K562 (cell line): ENCODE data around the gene MEIOB. TPM values are rescaled to one million over a fixed set of nuclear protein-coding genes. Genes with fewer than 3 reads are reported as not detected.

Experiments used
- ATAC-seq: fragments of 200-7000 bp; cut with Tn5 transposase; 3 replicates; pipeline ENCODE4 v1.9.1; 2020; ENCODE audit warnings: moderate library complexity
- BruUV-seq: library from RNA; stranded (reverse); fragments of 400-500 nt; replicated peaks from 2 replicates; lab custom pipeline; 2021; lab: Mats Ljungman, UMichigan
- CTCF ChIA-PET: fragments of 300-600 bp; formaldehyde crosslinking; extraction: SDS; loops from one replicate; lab custom pipeline; 2021; ENCODE audit warnings: low intra/inter-chr PET ratio; lab: Yijun Ruan, JAX
- POLR2A ChIA-PET: fragments of 300-600, 350-650 bp; sonication (Branson Sonifier 250); formaldehyde crosslinking; extraction: SDS; loops from one replicate; lab custom pipeline; 2021; ENCODE audit warnings: antibody characterized with exemption, inconsistent platforms; lab: Yijun Ruan, JAX
- DNase-seq, 4 experiments: peaks; one replicate each; pipeline versions ENCODE4 v3.0.0 to v3.0.0-alpha.2; 2011 to 2018; ENCODE audit warnings: low spot score in 3 of 4, mixed read lengths in 3 of 4; ENCODE audit errors: extremely low read depth in 1 of 4
- FAIRE-seq: peaks from 2 replicates; lab custom pipeline; 2011; peaks lifted over from hg19 to GRCh38; lab: Jason Lieb, UNC
- H2AFZ ChIP-seq: 2 replicates; pipeline ENCODE4 v1.6.0; 2011; ENCODE audit warnings: low read depth, low read length, control low read depth, inconsistent platforms
- H3K27ac ChIP-seq: fragments of 200-600 bp; 3 replicates; pipeline ENCODE4 v1.8.0; 2011; ENCODE audit warnings: low read depth, mild to moderate bottlenecking, control low read depth, inconsistent platforms, low read length, moderate library complexity, mixed read lengths; ENCODE audit errors: extremely low read depth
- H3K27me3 ChIP-seq, 2 experiments: fragments of 300-600 bp in 1 of 2; 2 replicates in 1 of 2; 3 replicates in 1 of 2; pipeline versions ENCODE4 v1.6.0 to v1.8.0; 2011; ENCODE audit warnings: inconsistent platforms in 2 of 2, low read length in 2 of 2, mild to moderate bottlenecking in 1 of 2, mixed read lengths in 1 of 2, moderate library complexity in 1 of 2; ENCODE audit not compliant: control insufficient read depth in 2 of 2, insufficient read depth in 2 of 2
- H3K36me3 ChIP-seq: fragments of 300-600 bp; 3 replicates; pipeline ENCODE4 v1.8.0; 2011; ENCODE audit warnings: mild to moderate bottlenecking, low read length, inconsistent platforms; ENCODE audit not compliant: control insufficient read depth, insufficient read depth
- H3K4me1 ChIP-seq, 2 experiments: fragments of 200-600 bp in 1 of 2; replicated peaks in 1 of 2; 2 replicates in 1 of 2; 3 replicates in 1 of 2; pipeline versions ENCODE4 v1.5.1 to v1.8.0; 2011; ENCODE audit warnings: inconsistent platforms in 2 of 2, low read length in 2 of 2, mild to moderate bottlenecking in 1 of 2, mixed read lengths in 1 of 2, moderate library complexity in 1 of 2; ENCODE audit not compliant: control insufficient read depth in 2 of 2, insufficient read depth in 2 of 2
- H3K4me2 ChIP-seq: 2 replicates; pipeline ENCODE4 v1.6.1; 2011; ENCODE audit warnings: low read length, control low read depth, inconsistent platforms, mixed read lengths; ENCODE audit not compliant: insufficient read depth
- H3K4me3 ChIP-seq: fragments of 200-600 bp; sonication (generic), shearing (Covaris generic); 2 replicates; pipeline ENCODE4 v1.5.1; 2016; ENCODE audit warnings: control low read depth, inconsistent platforms
- H3K79me2 ChIP-seq: fragments of 200-600 bp; 3 replicates; pipeline ENCODE4 v1.8.0; 2011; ENCODE audit warnings: low read length, inconsistent platforms; ENCODE audit not compliant: control insufficient read depth, insufficient read depth
- H3K9ac ChIP-seq, 2 experiments: 2 replicates each; pipeline versions ENCODE4 v1.6.0 to v1.6.1; 2011; ENCODE audit warnings: low read depth in 2 of 2, low read length in 2 of 2, control low read depth in 1 of 2, inconsistent platforms in 1 of 2, mild to moderate bottlenecking in 1 of 2, mixed read lengths in 1 of 2; ENCODE audit not compliant: insufficient read depth in 1 of 2
- H3K9me1 ChIP-seq: one replicate; pipeline ENCODE4 v1.6.0; 2011; ENCODE audit warnings: inconsistent platforms, mild to moderate bottlenecking, low read length, moderate library complexity; ENCODE audit not compliant: control insufficient read depth, insufficient read depth
- H3K9me3 ChIP-seq: replicated peaks from 2 replicates; pipeline ENCODE4 v1.5.1; 2011; ENCODE audit warnings: low read depth, low read length, inconsistent platforms; ENCODE audit not compliant: control insufficient read depth, insufficient read depth
- H4K20me1 ChIP-seq: replicated peaks from 2 replicates; pipeline ENCODE4 v1.6.1; 2011; ENCODE audit warnings: low read length, inconsistent platforms, mixed read lengths; ENCODE audit not compliant: control insufficient read depth, insufficient read depth
- CREM ChIP-seq: IDR thresholded peaks from 2 replicates; pipeline ENCODE4 v1.6.1; 2014; ENCODE audit warnings: antibody characterized with exemption, low read depth
- CTCF ChIP-seq, 3 experiments: IDR thresholded peaks in 2 of 3; conservative IDR thresholded peaks in 1 of 3; 2 replicates each; pipeline ENCODE4 v1.5.1; 2011 to 2012; ENCODE audit warnings: low read length in 3 of 3, mild to moderate bottlenecking in 3 of 3, control low read depth in 2 of 3, improper control_type of control experiment in 1 of 3, inconsistent platforms in 1 of 3, low read depth in 1 of 3, mixed read lengths in 1 of 3, moderate library complexity in 1 of 3; ENCODE audit not compliant: insufficient read depth in 2 of 3
- ETV5 ChIP-seq: sonication (generic); formaldehyde crosslinking; IDR thresholded peaks from 2 replicates; pipeline ENCODE4 v1.4.0; 2020; ENCODE audit warnings: low read depth, mild to moderate bottlenecking, missing genetic modification reagents
- MYNN ChIP-seq, 2 experiments: sonication (generic); formaldehyde crosslinking in 1 of 2; IDR thresholded peaks; 2 replicates each; pipeline versions ENCODE4 v1.5.0 to v1.6.1; 2016 to 2020; ENCODE audit warnings: antibody characterized with exemption in 1 of 2, missing genetic modification reagents in 1 of 2
- NCOA1 ChIP-seq: fragments of 450-650 bp; IDR thresholded peaks from 2 replicates; pipeline ENCODE4 v1.6.1; 2016; ENCODE audit warnings: low read depth
- NRF1 ChIP-seq, 2 experiments: fragments of 450-650 bp; IDR thresholded peaks in 1 of 2; conservative IDR thresholded peaks in 1 of 2; 2 replicates each; pipeline ENCODE4 v1.6.1; 2014; ENCODE audit warnings: mild to moderate bottlenecking in 2 of 2
- RAD21 ChIP-seq, 2 experiments: fragments of 250-450 bp in 1 of 2; fragments of 450-650 bp in 1 of 2; sonication (Bioruptor Pico) in 1 of 2; formaldehyde crosslinking in 1 of 2; IDR thresholded peaks in 1 of 2; conservative IDR thresholded peaks in 1 of 2; 2 replicates each; pipeline versions ENCODE4 v1.4.0 to v1.8.0; 2020 to 2022; ENCODE audit warnings: mild to moderate bottlenecking in 2 of 2, moderate library complexity in 1 of 2
- RBBP5 ChIP-seq: fragments of 200-600 bp; sonication (generic); IDR thresholded peaks from 2 replicates; pipeline ENCODE4 v1.6.1; 2012; ENCODE audit warnings: borderline replicate concordance, mild to moderate bottlenecking, low read length, control low read depth, inconsistent platforms; ENCODE audit not compliant: insufficient read depth, poor library complexity, severe bottlenecking
- RFX1 ChIP-seq: fragments of 450-650 bp; IDR thresholded peaks from 2 replicates; pipeline ENCODE4 v1.6.1; 2016; ENCODE audit warnings: mild to moderate bottlenecking, moderate library complexity
- SMC3 ChIP-seq: conservative IDR thresholded peaks from 2 replicates; pipeline ENCODE4 v1.6.1; 2011; ENCODE audit warnings: low read depth, low read length, improper control_type of control experiment; ENCODE audit not compliant: insufficient read depth
- TFE3 ChIP-seq: fragments of 450-650 bp; formaldehyde crosslinking; IDR thresholded peaks from 2 replicates; pipeline ENCODE4 v1.4.0; 2020; ENCODE audit warnings: mild to moderate bottlenecking, mixed read lengths
- ZBTB1 ChIP-seq: sonication (generic); formaldehyde crosslinking; IDR thresholded peaks from 2 replicates; pipeline ENCODE4 v1.8.1; 2023; ENCODE audit warnings: missing genetic modification reagents, low read depth, mild to moderate bottlenecking, borderline replicate concordance
- WGBS: fragments of 100-300 bp; shearing (Covaris generic); methylation state at CpG from one replicate; pipeline ENCODE4 v1.1.6; 2016; ENCODE audit warnings: low coverage, mixed read lengths; ENCODE audit not compliant: insufficient coverage; ENCODE audit errors: missing lambda C conversion rate; 5-methylcytosine and 5-hydroxymethylcytosine counted together
- in situ Hi-C: fragments of 300-500 bp; cut with MboI; formaldehyde crosslinking; loops from 4 replicates; pipeline ENCODE4 v1.15.0; 2018; ENCODE audit warnings: inconsistent platforms, mixed read lengths
- intact Hi-C: fragments of 100-400 bp; cut with micrococcal nuclease; formaldehyde crosslinking; loops from 2 replicates; pipeline ENCODE4 v1.14.2; 2022
- polyA plus RNA-seq, 8 experiments: library from polyadenylated mRNA; depleted of rRNA in 4 of 8; stranded (reverse) in 5 of 8; unstranded in 3 of 8; fragments of >200 nt; fragmentation: Nextera tagmentation in 2 of 8; fragmentation: Illumina TruSeq in 1 of 8; extraction: Ambion mirVana in 2 of 8; extraction: Trizol in 1 of 8; gene quantifications; 2 replicates each; pipeline versions ENCODE4 v1.2.1 to v1.2.3, GENCODE V29; 2011 to 2014; ENCODE audit warnings: inconsistent platforms in 1 of 8, missing spikeins in 1 of 8
- total RNA-seq, 7 experiments: library from RNA; depleted of rRNA in 6 of 7; stranded (reverse); fragments of >200 nt in 6 of 7; fragmentation: Illumina TruSeq in 2 of 7; extraction: Trizol in 2 of 7; gene quantifications; 2 replicates each; pipeline versions ENCODE4 v1.2.1 to v1.2.3, GENCODE V29; 2011 to 2021; ENCODE audit warnings: low replicate concordance in 1 of 7

Gene MEIOB
- total and polyA plus RNA-seq, 9 of the 15 experiments (the other 6 are each of a cell fraction or from before 2014, with no cell fraction given): 25.4 to 203 (median 97.6) TPM

GRCh38 chr16:1823821-1824220 lies 48.1 kb downstream of the MEIOB start:
- peak; percentile 71 for FAIRE-seq
- in situ Hi-C loops: no loop called here

More at GRCh38 chr16:1823821-1824220, 48.1 kb downstream of the MEIOB start:
- BruUV-seq: no TSS peak
- H2AFZ ChIP-seq: no peak overlapping the region
- H3K4me2 ChIP-seq: no peak overlapping the region
- peaks cover 9 to 50% of the 10 kb centered on the region in 2 experiments; a peak in 3 of 5 replicates for H3K4me1 ChIP-seq
- no peaks in the 10 kb centered on the region for H3K9me3 ChIP-seq
- intact Hi-C loops: no loop called here
- no peak overlapping the region for H3K27ac ChIP-seq
- ATAC-seq (peak; percentile 16; the same call in 2 of the 3 replicates), DNase-seq (peak; percentile 38 to 63 (median 47))
- H3K9ac ChIP-seq: peak overlapping the region in 1 of 2 experiments; percentile 15; a peak in 1 of 4 replicates
- no peaks in the 10 kb centered on the region for H3K27me3 ChIP-seq
- H4K20me1 ChIP-seq: 0 out of 2 replicates have a peak, but pooled peaks cover 6% of the 10 kb centered on the region
- peaks cover 14% of the 10 kb centered on the region for H3K79me2 ChIP-seq
- H3K36me3 ChIP-seq: no peaks in the 10 kb centered on the region
- WGBS: 38% methylated on average over 9 of the region's 9 CpGs
- no peaks in the 10 kb centered on the region for H3K9me1 ChIP-seq
- ChIA-PET CTCF (interaction anchor here (0.5 kb wide), 1 partner anchor 105 kb away, joined by 3 read pairs; no protein-coding TSS in a partner anchor), POLR2A (no interaction called here)
- no peak overlapping the region for H3K4me3 ChIP-seq
- TF ChIP-seq ZBTB1 (no peak), NCOA1 (no peak), SMC3 (0 out of 2 replicates have a peak, but pooled peaks have one; percentile 21), MYNN (IDR thresholded peaks at IDR 0.05) (no peak), MYNN (CRISPR knock-in tag; IDR thresholded peaks at IDR 0.05) (no peak), ETV5 (no peak), RFX1 (no peak), RAD21 (CRISPR knock-in tag; conservative IDR thresholded peaks at IDR 0.05 in 1 of 2, IDR thresholded peaks at IDR 0.05 in 1 of 2) (peak in 1 of 2 experiments; percentile 22; a peak in 1 of 4 replicates), RBBP5 (no peak), CREM (no peak), NRF1 (conservative IDR thresholded peaks at IDR 0.05 in 1 of 2, IDR thresholded peaks at IDR 0.05 in 1 of 2) (no peak), CTCF (IDR thresholded peaks at IDR 0.05 in 2 of 3, conservative IDR thresholded peaks at IDR 0.05 in 1 of 3; ENCODE audit: insufficient read depth in 2 of 3, low read depth in 1 of 3, low read length in 3 of 3) (peak; percentile 45 to 62 (median 58); a peak in 5 of 6 replicates), TFE3 (CRISPR knock-in tag) (no peak)
